Left forelimb (tissue), 1 donor: ENCODE measurements around the gene DHRS12.
"Not testable (repeated sequence)": the region's sequence is repeated elsewhere in the genome, so short reads cannot be mapped to it uniquely, and the experiment has no call there.

Source experiments
- DNase-seq: peaks from one replicate; pipeline ENCODE4 v3.0.0-alpha.2; 2018; ENCODE audit warnings: low spot score

The DHRS12 gene

DNA sequence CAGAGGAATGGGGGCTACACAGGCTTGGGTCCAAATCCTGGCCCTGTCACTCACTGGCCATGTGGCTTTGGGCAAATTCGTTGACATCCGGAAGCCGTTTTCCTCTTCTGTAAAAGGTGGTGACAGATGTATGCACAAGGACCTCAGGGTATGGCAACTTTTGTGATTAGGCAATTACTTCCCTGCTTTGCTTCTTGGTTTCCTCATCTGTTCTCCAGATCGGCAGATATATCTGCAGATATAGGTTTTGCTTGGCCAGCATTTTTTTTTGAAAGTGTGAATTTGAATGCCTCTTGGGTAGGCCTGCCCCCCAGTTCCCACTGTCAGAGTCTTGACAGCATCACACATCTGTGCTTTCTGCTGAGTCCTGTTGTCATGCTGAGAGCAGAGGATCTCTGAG is 23.3 kb upstream of the DHRS12 start:
- no peak for DNase-seq

DNA sequence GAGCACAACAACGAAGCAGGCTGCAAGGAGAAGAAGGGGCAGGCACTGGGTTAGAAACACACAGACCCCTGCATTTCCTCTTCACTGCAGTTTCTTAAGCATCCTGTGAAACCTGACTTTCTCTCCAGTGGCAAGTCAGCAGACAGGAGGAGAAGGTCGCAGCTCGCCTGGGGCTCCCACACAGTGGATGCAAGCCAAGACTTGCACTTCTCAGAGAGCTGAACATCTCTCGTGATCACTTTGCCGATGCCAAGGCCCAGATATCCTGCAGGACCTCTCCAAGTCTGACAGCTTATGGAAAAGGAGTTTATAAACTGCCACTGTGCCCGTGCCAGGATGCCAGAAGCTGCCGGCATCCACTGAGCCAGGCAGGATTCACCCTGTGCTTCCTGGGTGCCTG is 22.6 kb upstream of the DHRS12 start:
- no peak for DNase-seq

DNA sequence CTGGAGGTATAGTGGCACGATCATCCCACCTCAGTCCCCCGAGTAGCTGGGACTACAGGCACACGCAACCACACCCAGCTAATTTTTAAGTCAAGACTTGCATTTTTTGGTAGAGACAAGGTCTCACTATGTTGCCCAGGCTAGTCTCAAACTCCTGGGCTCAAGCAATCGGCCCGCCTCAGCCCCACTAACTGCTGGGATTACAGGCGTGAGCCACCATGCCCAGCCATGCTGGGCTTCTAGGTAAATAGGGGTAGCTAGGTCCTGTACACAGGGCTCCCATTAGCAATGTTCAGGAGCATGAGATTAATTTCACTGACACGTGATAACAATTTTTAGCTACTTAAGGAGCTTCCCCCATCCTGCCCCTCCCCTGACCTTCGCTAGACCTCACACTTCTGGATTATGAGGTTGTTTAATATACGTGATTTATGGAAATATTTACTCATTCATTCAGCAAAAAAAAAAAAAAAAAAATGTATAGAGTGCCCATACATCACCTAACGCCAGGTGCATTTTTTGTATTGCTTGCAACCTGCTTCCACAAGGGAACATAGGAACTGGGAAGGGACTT is 21.8 kb upstream of the DHRS12 start:
- no peak for DNase-seq

DNA sequence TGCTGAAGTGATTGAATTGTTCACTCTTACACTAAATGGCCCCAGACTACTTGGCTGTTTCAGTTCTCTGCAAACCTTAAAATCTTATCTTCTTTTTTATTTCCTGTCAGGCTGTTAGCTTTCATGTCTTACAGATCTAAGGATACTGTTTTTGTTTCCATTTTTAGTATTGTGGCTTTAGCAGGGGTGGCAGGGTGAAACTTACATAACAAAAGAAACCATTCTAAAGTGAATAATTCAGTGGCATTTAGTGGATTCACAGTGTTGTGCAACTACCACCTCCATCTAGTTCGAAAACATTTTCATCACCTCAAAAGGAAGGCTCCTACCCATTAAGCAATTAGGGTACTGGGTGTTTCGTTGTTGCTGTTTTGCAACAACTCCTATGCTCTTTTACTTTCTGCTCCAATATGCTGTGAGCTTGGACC is 21.2 kb upstream of the DHRS12 start:
- DNase-seq, result no peak

DNA sequence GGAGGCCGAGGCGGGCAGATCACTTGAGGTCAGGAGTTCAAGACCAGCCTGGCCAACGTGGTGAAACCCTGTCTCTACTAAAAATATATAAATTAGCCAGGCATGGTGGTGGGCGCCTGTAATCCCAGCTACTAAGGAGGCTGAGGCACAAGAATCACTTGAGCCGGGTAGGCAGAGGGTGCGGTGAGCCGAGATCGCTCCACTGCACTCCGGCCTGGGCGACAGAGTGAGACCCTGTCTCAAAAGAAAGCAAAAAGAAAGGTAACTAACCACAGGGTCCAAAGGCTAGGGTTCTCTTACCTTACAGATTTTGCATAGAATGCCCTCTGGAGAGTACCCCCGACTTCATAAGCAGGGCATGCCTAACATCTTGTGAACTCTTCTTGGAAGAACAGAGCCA is 20.7 kb upstream of the DHRS12 start:
- DNase-seq, result not testable (repeated sequence)

DNA sequence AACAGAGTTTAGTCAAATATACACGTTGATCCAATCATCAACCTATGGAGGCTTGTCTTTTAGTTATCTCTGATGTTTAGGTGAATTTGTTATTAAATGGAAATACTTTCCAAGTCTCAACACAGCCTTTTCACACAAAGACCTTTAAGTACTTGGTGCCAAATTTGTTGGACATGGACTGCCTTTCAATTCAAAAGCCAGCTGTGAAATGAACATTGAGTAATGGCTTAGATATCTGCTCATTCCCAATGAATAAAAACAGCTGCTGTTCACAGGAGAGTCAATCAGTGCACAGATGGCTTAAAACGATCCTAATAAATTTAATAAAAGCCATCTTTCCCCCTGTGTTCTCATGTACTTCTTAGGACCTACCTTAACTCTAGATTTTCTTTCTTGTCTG is 19.9 kb upstream of the DHRS12 start:
- DNase-seq, result no peak

DNA sequence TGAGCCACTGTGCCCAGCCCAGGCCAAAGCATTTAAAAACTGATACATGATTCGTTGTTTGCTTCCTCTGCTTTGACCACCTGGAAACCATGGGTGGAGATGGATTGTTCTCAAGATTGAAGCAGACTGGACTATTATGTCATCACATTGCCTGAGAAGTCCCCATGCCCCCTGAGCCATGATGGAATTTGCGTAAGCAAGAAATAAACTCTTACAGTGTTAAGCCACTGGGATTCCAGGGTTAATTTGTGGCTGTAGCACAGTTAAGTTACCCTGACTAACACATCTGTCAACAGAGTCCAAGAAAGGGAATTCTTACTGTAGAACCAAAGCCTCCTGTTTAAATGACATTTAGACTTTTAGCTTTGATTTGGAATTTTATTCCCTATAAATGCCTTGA is 19.4 kb upstream of the DHRS12 start:
- DNase-seq, result no peak

DNA sequence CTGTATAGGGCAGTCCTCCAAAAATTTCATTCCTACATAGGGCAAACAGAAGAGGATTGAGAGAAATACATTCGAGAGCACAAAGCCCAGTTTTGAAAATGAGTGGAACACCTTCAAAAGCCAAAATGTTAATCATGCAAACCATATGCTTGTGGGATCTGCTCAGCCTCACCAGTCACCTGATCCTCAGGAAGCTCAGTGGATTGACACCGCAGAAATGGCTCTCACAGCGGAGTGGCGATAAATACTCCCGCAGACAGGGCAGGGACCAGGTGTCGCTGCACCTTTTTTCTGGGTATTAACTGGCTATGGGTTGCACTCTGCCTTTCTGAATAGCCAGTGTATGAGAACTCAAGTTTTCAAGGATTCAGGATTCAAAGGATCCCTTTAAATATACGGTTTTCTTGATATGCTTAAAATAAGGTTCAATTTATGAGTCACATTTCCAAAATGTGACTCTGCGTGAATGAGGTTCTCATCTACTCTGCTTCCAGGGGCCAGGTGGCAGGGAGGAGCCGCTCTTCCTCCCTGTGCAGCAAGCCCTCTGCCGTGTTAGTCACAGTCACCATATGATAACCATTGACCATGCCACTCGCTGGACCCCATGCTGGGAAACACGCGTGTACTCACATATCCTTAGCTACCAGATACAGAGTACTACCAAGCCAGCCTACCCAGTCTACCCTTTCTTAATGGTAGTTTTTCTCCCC is 18.3 kb upstream of the DHRS12 start:
- no peak for DNase-seq

DNA sequence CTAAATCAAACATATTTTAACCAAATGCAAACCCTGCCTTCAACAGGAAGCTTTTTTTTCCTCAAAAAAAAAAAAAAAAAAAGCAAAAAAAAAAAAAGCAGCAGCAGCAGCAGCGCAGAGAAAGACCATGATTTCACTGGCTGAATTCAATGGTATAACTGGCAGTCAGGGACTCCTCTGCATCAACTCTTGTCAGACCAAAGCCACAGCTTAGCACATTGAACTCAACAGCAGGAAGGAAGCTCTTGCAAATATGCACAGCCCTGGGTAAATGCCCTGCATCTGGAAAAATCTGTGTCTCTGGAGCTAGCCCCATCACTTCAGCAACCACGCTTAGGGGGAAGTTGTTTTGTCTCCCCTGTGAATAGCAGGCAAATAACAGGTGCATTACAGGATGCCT is 17.6 kb upstream of the DHRS12 start:
- no peak for DNase-seq

DNA sequence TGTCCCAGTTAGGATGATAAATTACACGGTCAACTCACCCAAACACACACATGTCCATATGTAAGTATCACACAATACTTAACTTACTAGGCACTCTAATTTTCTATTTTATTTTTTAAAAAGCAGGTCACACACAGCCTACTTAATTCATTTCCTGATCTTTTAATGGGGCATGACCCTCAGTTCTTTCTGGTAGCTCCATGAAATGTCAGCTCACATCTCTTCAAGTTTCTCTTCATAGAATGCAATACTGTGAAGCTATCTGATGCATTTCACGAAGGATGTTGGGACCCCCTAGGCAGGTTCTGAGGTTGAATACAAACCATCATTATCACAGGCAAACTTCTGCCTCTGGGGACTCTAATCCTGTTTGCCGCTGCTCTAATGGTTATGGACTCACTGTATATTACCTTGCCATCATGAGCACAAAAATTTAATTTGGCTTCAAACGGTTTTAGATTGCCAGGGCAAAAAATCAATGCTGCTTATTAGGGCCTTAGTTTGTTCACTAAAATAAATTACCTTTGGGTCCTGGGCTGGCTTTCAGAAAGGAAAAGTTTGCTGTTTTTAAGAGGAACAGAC is 16.1 kb upstream of the DHRS12 start:
- DNase-seq, result no peak

DNA sequence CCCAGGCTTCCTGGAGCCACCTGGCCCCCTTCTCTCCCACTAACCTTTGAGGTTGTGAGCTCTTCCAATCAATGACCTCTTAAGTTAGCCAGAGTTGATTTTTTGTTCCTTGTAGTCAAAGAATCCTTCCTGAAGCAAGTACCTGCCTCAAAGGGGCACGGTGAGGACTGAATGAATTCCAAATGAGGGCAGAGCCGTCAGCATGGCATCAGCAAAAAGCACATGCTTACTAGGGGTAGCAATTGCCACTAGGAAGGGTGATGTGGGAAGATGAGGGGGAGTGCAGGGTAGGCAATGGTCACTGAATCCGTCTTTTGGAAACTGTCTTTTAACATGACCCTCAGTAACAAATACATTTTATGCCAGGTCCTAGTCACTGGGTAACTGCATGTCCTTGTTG is 15.6 kb upstream of the DHRS12 start:
- no peak for DNase-seq

DNA sequence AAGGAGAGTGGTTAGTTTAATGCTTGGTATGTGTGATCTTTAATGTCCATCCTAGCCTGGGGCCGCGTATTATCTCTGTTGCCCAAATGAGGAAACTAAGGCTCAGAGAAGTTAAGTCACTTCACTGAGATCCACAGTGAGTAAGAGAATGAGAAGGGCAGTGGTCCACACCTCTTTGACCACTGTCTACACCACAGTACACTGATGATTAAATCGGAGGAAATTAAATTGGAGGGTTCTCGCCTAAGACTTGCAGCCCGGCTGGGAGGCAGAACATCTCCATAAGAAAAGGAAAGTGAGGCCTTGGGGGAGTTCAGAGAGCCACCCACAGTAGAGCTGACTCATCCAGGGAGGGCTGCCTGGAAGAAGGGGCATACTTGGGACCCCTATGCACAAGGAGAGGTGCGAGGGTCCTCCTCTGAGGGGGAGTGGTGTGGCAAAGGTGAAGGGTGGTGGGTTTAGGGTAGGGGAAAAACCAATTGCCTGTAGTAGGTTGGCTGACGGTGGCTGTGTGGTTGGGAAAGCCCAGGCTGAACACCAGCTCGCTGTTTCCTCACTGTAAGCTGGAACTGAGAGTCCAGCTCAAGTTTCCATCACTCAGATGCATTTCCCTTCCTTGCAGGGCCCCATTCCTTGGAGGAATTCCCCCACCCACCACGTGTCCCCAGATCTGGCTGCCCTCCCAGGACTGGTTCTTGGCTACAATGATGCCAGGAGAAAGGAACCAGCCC is 15.0 kb upstream of the DHRS12 start:
- no peak for DNase-seq

DNA sequence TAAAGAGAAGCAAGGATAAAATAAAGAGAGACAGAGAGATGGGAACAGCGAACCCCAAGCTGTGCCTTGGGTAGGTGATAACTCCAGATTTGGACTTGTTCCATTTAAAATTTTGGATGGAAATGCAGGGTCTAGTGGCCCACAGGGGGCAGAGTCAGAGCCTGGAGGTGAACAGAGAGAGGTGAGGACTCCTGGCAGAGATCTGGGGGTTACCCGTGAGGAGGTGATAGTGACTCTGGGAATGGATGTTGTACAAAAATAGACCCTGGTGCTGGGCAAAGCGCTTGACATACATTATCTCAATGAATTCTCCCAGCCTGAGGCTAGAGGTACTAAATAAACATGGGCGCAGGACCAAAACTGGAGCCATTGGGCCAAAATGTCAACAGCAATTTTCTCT is 14.3 kb upstream of the DHRS12 start:
- no peak for DNase-seq

DNA sequence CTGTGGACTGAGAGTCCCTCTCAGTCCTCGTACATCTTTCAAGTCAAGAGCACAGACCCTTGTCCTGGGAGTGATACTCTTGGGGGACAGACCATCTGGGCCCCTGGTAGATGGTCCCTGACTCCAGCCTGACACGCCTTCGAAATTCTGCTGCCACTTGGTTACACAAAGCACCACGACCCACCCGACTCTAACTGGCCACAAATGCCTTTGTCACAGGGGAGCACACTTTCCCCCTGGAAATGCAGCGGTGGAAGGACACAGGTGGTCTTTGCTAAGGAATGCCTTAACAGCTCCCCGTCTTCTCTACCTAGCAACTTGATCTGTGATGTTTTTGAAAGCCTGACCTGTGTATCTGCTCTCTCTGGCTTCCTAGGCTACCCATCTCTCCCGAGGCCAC is 13.8 kb upstream of the DHRS12 start:
- no peak for DNase-seq

DNA sequence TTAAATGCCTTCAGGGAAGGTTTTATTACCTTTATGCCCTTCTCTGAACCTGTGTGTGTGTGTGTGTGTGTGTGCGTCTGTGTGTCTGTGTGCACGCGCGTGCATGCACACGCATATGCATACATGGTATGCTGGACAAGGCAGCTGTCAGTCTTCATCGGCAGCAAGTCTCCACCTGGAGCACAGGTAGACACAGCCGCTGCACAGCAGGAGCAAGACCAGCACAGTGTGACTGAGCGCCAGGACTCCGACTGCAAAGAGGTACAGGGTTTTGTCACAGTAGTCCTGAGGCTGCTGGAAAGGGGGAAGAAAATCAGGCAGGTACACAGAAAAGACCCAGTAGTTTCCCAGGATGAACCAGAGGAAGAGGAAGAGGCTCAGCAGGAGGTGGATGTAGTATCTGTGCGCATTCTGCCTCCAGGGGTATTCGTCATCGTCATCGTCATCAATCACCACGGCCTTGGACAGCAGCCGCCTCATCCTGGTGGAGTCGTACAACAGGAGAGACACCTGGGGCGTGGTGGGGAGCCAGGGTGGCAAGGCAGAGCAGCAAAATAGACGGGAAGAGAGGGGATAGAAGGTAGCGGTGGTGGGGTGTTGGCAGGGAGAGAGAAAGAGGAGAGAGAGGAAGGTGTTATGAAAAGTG is 12.8 kb upstream of the DHRS12 start:
- no peak for DNase-seq

DNA sequence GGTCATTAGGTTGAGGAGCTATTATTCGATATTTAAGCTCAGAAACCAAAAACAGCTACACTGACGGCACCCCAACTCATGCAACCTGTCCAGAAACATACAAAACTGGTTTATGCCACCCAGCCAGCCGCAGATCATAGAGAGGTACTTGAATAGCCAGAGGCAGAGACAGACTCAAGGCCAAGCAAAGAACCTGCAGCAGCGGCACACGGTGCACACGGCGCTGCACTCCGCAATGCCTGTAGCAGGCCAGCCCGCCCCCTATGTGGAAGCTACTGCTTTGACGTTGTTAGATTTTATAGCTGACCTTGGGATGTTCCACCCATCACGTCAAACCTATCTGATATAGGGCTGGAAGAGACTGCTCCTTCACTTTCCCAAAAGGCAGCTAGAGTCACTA is 11.9 kb upstream of the DHRS12 start:
- no peak for DNase-seq

DNA sequence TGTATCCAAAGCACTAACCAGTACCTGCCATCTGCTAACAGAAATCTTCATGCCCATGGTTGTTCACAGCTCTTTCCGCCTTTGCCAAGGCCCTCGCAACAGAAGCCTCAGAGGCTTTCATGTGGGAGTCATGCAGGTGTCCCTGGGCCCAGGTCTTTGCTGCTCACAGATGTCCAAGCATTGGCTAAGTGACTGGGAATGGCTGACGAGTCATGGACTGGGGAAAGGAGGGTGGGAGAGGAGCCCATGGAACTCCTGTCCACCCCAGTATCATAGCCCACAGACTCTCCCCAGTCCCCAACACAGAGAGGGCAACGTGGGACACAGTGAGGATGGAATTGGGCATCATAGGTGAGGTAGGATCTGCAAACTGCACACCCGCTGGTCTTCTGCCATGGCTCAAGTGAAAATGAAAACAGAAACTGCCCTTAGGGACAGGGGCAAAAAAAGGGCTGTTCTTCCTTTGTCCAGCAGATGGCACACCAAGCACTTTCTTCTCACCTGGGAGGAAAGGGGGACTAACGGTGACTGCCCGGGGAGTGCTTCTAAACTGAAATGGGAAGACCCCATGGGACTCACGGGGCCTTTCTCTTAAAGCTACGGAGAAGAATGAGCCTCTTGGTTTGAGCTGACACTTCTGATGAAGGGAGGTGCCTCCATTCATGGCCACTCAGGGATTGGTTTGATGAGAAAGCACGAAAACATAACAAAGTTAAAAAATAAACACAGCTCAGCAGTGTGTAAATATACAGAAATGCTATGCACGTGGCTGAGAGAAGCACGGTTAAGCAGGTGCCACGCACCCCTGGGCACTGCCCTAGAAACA is 11.1 kb upstream of the DHRS12 start:
- no peak for DNase-seq

DNA sequence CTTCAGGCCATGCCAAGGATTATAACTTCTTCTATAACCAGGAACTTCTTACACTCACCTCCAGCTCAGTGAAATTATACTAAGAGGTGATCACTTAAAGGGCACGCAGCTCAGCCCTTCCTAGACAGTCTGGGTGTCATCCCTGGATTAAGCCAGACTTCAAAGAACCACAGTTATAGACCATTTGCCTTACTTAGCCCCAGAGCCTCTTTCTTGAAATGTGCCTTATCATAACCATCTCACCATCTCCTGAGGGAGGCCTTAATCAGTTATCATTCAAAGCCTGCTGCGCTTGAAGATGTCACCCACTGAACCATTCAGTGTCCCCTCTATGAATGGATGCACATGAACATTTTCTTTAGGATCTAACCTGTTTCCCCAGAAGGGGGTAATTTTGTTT is 10.1 kb upstream of the DHRS12 start:
- no peak for DNase-seq

DNA sequence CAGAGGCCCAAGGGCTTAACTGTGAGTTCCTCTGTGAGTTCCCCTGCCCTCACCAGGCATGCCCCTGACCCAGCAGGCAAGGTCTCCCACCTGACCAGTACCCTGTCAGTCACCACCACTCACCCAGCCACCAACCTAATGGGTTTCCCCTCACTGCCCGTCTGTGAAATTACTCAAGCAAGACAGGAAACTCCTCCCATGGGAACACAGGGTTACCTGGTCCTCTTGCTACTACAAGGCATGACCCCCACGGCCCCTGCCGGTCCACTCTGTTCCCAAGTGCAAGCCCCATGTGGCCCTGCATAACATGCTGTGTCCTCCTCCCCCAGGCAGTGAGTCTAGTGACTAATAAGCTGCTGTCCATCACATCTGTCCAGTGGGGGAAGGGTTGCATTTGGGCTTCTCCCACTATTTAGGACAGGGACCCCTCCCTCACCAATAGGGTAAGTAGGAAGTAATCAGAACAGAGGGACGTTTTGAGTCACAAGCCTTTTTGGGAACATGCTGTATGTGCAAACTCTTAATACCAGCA is 8.0 kb upstream of the DHRS12 start:
- no peak for DNase-seq

DNA sequence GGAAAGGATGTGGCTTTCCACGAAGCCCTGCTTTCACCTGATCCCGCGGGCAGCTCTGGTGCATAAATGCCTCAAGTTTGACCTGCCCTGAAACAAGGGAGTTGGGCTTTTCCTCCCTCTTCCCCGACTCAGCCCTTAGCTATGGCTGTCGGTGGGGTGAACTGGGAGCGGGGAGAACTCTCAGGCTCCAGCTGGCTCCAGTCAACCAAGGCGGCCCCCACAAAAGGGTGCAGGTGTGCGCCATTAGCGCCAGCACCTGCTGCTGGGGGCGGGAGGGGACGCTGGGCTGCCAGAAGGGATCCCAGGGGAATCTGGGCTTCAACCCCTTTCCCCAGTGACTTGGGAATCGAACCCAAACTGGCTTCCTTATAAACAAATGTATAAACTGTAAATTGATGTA is 7.1 kb upstream of the DHRS12 start:
- no peak for DNase-seq

DNA sequence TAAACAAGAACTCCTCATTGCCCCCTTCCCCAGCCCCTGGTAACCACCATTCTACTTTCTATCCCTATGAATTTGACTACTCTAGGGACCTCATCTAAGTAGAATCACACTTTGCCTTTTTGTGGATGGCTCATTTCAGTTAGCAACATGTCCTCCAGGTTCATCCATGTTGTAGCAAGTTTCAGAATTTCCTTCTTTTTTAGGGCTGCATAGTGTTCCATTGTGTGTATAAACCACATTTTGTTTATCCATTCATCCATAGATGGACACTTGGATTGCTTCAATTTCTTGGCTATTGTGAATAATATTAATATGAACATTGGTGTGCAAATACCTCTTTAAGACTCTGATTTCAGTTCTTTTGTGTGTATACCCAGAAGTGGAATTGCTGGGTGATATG is 4.8 kb upstream of the DHRS12 start:
- DNase-seq, result no peak

DNA sequence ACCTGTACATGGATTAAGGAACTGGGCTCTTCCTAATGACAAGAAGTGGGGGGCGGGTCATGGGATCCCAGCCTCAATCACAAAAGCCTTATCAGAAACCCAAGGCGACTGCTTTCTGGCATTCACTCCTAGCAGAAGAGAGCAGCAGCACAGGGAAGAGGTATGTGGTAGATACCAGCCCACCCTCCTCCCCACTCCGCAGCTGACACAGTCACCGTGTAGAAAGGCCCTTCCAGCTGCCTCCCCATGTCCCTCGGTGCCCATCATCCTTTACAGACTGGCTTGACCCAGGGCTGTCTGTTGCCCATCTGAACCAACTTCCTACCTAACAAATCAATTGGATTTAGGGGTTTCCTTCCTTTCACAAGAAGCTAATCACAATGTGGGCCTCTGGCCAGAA is 3.1 kb upstream of the DHRS12 start:
- no peak for DNase-seq
